Neural progenitor cell (in vitro differentiated cells): ENCODE data around the gene DAPK3.

Experiments used
- CTCF ChIP-seq: fragments of 200-600 bp; sonication (generic); IDR thresholded peaks from 2 replicates; pipeline ENCODE4 v1.5.1; 2017; ENCODE audit warnings: antibody characterized with exemption, mild to moderate bottlenecking
- EZH2 ChIP-seq: fragments of 200-600 bp; sonication (generic); IDR thresholded peaks from 2 replicates; pipeline ENCODE4 v1.6.1; 2017; ENCODE audit warnings: antibody characterized with exemption, mild to moderate bottlenecking, moderate library complexity

- TF ChIP-seq CTCF: no peak
- TF ChIP-seq EZH2: no peak
Measured at GRCh38 chr19:4016903-4017638, 46.2 kb upstream of the DAPK3 start.
